HCT116 (cell line): ENCODE results near the gene TIPARP. TPM values are rescaled to one million over a fixed set of nuclear protein-coding genes. Genes with fewer than 3 reads are reported as not detected.

Source experiments
- ATAC-seq: fragments of 200-7000 bp; cut with Tn5 transposase; 2 replicates; pipeline ENCODE4 v1.9.1; 2020; ENCODE audit warnings: mild to moderate bottlenecking, moderate library complexity
- BruUV-seq: library from RNA; stranded (reverse); fragments of 400-500 nt; replicated peaks from 2 replicates; lab custom pipeline; 2021; lab: Mats Ljungman, UMichigan
- CTCF ChIA-PET: fragments of 300-600 bp; sonication (Branson Sonifier 250); formaldehyde crosslinking; loops from one replicate; lab custom pipeline; 2021; ENCODE audit warnings: antibody characterized with exemption; lab: Charles Lee
- POLR2A ChIA-PET: fragments of 300-600, 350-600 bp; sonication (Branson Sonifier 250); formaldehyde crosslinking; loops from one replicate; lab custom pipeline; 2021; ENCODE audit warnings: antibody characterized with exemption; lab: Charles Lee
- RAD21 ChIA-PET, 2 experiments: fragments of 300-600 bp; sonication (Branson Sonifier 250); formaldehyde crosslinking; loops; one replicate each; lab custom pipeline; 2023; ENCODE audit warnings: low total read pairs in 2 of 2; ENCODE audit not compliant: uncharacterized antibody in 2 of 2, unreplicated experiment in 2 of 2, low non-redundant PET in 1 of 2; lab: Charles Lee
- DNase-seq: peaks from one replicate; pipeline ENCODE4 v3.0.0-alpha.2; 2010; ENCODE audit warnings: low read depth, low spot score
- H2AFZ ChIP-seq: fragments of 200-600 bp; shearing (Covaris generic), sonication (generic); 2 replicates; pipeline ENCODE4 v1.6.1; 2017; ENCODE audit warnings: low read depth, mixed run types, mixed read lengths, antibody characterized with exemption, low read length; ENCODE audit not compliant: poor library complexity, severe bottlenecking
- H3K27ac ChIP-seq: 2 replicates; pipeline ENCODE4 v1.5.1; 2012; ENCODE audit warnings: low read depth, low read length
- H3K27me3 ChIP-seq: fragments of 200-600 bp; sonication (generic); 2 replicates; pipeline ENCODE4 v1.6.1; 2016; ENCODE audit warnings: mixed run types, low read length, mixed read lengths; ENCODE audit not compliant: insufficient read depth
- H3K36me3 ChIP-seq, 2 experiments: fragments of 200-500 bp in 1 of 2; fragments of 200-600 bp in 1 of 2; sonication (Bioruptor generic) in 1 of 2; sonication (generic) in 1 of 2; 2 replicates each; pipeline versions ENCODE4 v1.5.1 to v1.6.1; 2014 to 2016; ENCODE audit warnings: low read length in 2 of 2, inconsistent platforms in 1 of 2, mixed read lengths in 1 of 2, mixed run types in 1 of 2; ENCODE audit not compliant: insufficient read depth in 2 of 2, control insufficient read depth in 1 of 2
- H3K4me1 ChIP-seq, 2 experiments: fragments of 200-600 bp in 1 of 2; sonication (generic) in 1 of 2; 2 replicates each; pipeline versions ENCODE4 v1.5.1 to v1.6.1; 2012 to 2017; ENCODE audit warnings: low read length in 2 of 2, inconsistent platforms in 1 of 2, mild to moderate bottlenecking in 1 of 2, mixed read lengths in 1 of 2, mixed run types in 1 of 2, moderate library complexity in 1 of 2; ENCODE audit not compliant: insufficient read depth in 2 of 2, control insufficient read depth in 1 of 2
- H3K4me2 ChIP-seq: fragments of 200-600 bp; sonication (generic); 2 replicates; pipeline ENCODE4 v1.6.1; 2017; ENCODE audit warnings: mixed run types, low read length, mixed read lengths
- H3K4me3 ChIP-seq, 2 experiments: fragments of 200-600 bp in 1 of 2; sonication (generic) in 1 of 2; replicated peaks in 1 of 2; 2 replicates each; pipeline ENCODE4 v1.5.1; 2011 to 2016; ENCODE audit warnings: low read length in 2 of 2, control low read depth in 1 of 2, low read depth in 1 of 2, mild to moderate bottlenecking in 1 of 2, mixed read lengths in 1 of 2, mixed run types in 1 of 2
- H3K79me2 ChIP-seq: fragments of 200-600 bp; sonication (generic); 2 replicates; pipeline ENCODE4 v1.6.1; 2017; ENCODE audit warnings: mild to moderate bottlenecking, mixed run types, low read length, moderate library complexity, mixed read lengths; ENCODE audit not compliant: insufficient read depth
- H3K9ac ChIP-seq: fragments of 200-600 bp; sonication (generic); 2 replicates; pipeline ENCODE4 v1.6.1; 2016; ENCODE audit warnings: low read length, mixed read lengths
- H3K9me2 ChIP-seq: fragments of 200-600 bp; sonication (generic), shearing (Covaris generic); 2 replicates; pipeline ENCODE4 v1.6.1; 2017; ENCODE audit warnings: mixed run types, mild to moderate bottlenecking, moderate library complexity; ENCODE audit not compliant: insufficient read depth
- H3K9me3 ChIP-seq, 2 experiments: fragments of 200-500 bp in 1 of 2; fragments of 200-600 bp in 1 of 2; sonication (Bioruptor generic) in 1 of 2; sonication (generic) in 1 of 2; 2 replicates each; pipeline ENCODE4 v1.6.1; 2014 to 2017; ENCODE audit warnings: low read length in 2 of 2, mixed read lengths in 2 of 2, inconsistent platforms in 1 of 2, low read depth in 1 of 2, mild to moderate bottlenecking in 1 of 2, mixed run types in 1 of 2, moderate library complexity in 1 of 2; ENCODE audit not compliant: control insufficient read depth in 1 of 2, insufficient read depth in 1 of 2
- H4K20me1 ChIP-seq: fragments of 200-600 bp; sonication (generic), shearing (Covaris generic); 2 replicates; pipeline ENCODE4 v1.6.1; 2017; ENCODE audit warnings: mixed run types, mild to moderate bottlenecking, moderate library complexity; ENCODE audit not compliant: insufficient read depth
- CEBPB ChIP-seq: IDR thresholded peaks from 2 replicates; pipeline ENCODE4 v1.6.1; 2012; ENCODE audit warnings: low read depth
- EZH2 ChIP-seq: fragments of 200-600 bp; sonication (generic); IDR thresholded peaks from 2 replicates; pipeline ENCODE4 v1.6.1; 2017; ENCODE audit warnings: antibody characterized with exemption, mixed run types
- EZH2phosphoT487 ChIP-seq: fragments of 200-600 bp; IDR thresholded peaks from 2 replicates; pipeline ENCODE4 v1.6.1; 2018; ENCODE audit warnings: antibody characterized with exemption, borderline replicate concordance
- FOSL1 ChIP-seq: IDR thresholded peaks from 2 replicates; pipeline ENCODE4 v1.6.1; 2012; ENCODE audit warnings: low read depth
- JUND ChIP-seq: IDR thresholded peaks from 2 replicates; pipeline ENCODE4 v1.6.1; 2012
- POLR2A ChIP-seq: IDR thresholded peaks from 2 replicates; pipeline ENCODE4 v1.7.0; 2011; ENCODE audit warnings: borderline replicate concordance; ENCODE audit not compliant: insufficient read depth, insufficient read length; ENCODE audit errors: extremely low read depth
- RAD21 ChIP-seq: IDR thresholded peaks from 2 replicates; pipeline ENCODE4 v1.6.1; 2012; ENCODE audit warnings: low read depth, mild to moderate bottlenecking
- SIN3A ChIP-seq: IDR thresholded peaks from 2 replicates; pipeline ENCODE4 v1.6.1; 2012; ENCODE audit warnings: low read depth
- SP1 ChIP-seq: IDR thresholded peaks from 2 replicates; pipeline ENCODE4 v1.6.1; 2012; ENCODE audit warnings: low read depth
- SRF ChIP-seq: IDR thresholded peaks from 2 replicates; pipeline ENCODE4 v1.6.1; 2012; ENCODE audit warnings: low read depth
- TCF7L2 ChIP-seq: IDR thresholded peaks from 2 replicates; pipeline ENCODE4 v1.7.0; 2011; ENCODE audit warnings: borderline replicate concordance, inconsistent platforms; ENCODE audit not compliant: insufficient read depth, insufficient read length; ENCODE audit errors: extremely low read depth
- YY1 ChIP-seq: IDR thresholded peaks from 2 replicates; pipeline ENCODE4 v1.6.1; 2011; ENCODE audit warnings: low read length, low read depth, moderate library complexity, mild to moderate bottlenecking; ENCODE audit not compliant: insufficient replicate concordance; ENCODE audit errors: extremely low read depth
- ZFX ChIP-seq: fragments of 450-650 bp; IDR thresholded peaks from 2 replicates; pipeline ENCODE4 v1.6.1; 2017
- ZNF274 ChIP-seq: fragments of 200-500 bp; sonication (Bioruptor generic); IDR thresholded peaks from 2 replicates; pipeline ENCODE4 v1.6.1; 2014; ENCODE audit warnings: mild to moderate bottlenecking, low read depth, low read length, inconsistent platforms
- intact Hi-C: fragments of 100-400 bp; cut with micrococcal nuclease; formaldehyde crosslinking; loops from 2 replicates; pipeline ENCODE4 v1.10.0; 2022
- total RNA-seq: library from RNA; stranded (reverse); gene quantifications from one replicate; pipeline ENCODE4 v1.2.1, GENCODE V29; 2021; ENCODE audit not compliant: unreplicated experiment
- TF ChIP-seq, protein P1 (sequence below), 3 experiments: fragments of 200-600 bp in 1 of 3; sonication (generic) in 1 of 3; IDR thresholded peaks in 2 of 3; conservative IDR thresholded peaks in 1 of 3; 2 replicates each; pipeline ENCODE4 v1.5.1; 2012 to 2017; ENCODE audit warnings: low read depth in 2 of 3, low read length in 2 of 3, antibody characterized with exemption in 1 of 3, borderline replicate concordance in 1 of 3, control low read depth in 1 of 3, mild to moderate bottlenecking in 1 of 3, mixed read lengths in 1 of 3, mixed run types in 1 of 3, moderate library complexity in 1 of 3; ENCODE audit not compliant: insufficient read depth in 1 of 3
- TF ChIP-seq, protein P2 (sequence below): IDR thresholded peaks from 2 replicates; pipeline ENCODE4 v1.6.1; 2012; ENCODE audit warnings: low read depth
- TF ChIP-seq, protein P3 (sequence below): IDR thresholded peaks from 2 replicates; pipeline ENCODE4 v1.6.1; 2011; ENCODE audit warnings: mild to moderate bottlenecking, low read length, moderate library complexity; ENCODE audit not compliant: insufficient replicate concordance; ENCODE audit errors: extremely low read depth

Gene TIPARP
- total RNA-seq, 1 experiment from 2014 or later: 51.3 TPM

DNA sequence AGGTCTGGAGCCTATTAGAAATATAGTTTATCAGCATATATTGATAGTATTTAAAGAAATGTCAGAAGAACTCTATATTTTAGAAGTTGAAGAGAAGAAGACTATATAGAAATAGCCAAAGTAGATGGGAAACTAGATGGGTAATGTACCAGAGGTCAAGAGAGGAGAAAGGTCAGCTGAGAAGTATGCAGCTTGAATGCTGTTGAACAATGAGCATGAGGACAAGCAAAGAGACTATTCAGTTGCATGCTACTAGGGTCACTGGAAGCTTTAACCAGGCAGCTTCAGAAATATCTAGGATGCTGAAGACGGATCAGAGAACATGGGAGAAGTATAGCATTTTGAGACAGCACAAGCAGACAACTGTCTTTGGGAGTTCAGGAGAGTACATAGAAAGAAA lies 19.6 kb upstream of the TIPARP start:
- CTCF ChIA-PET: no interaction called here
- Histone ChIP-seq H3K4me2 (no peak overlapping the region), H3K4me1 (no peaks in the 10 kb centered on the region), H3K79me2 (no peaks in the 10 kb centered on the region), H3K9me2 (no peaks in the 10 kb centered on the region; the same call in 1 of the 2 replicates), H3K9ac (no peak overlapping the region), H3K9me3 (no peaks in the 10 kb centered on the region), H3K27me3 (no peaks in the 10 kb centered on the region), H2AFZ (no peak overlapping the region), H3K4me3 (no peak overlapping the region), H3K27ac (no peak overlapping the region), H3K36me3 (no peaks in the 10 kb centered on the region), H4K20me1 (no peaks in the 10 kb centered on the region)
- BruUV-seq: no TSS peak
- ATAC-seq (no peak), DNase-seq (no peak)
- intact Hi-C loops: no loop called here
- RAD21 ChIA-PET: no interaction called here
- POLR2A ChIA-PET: no interaction called here
- TF ChIP-seq EZH2phosphoT487: no peak
- TF ChIP-seq YY1: no peak
- TF ChIP-seq SP1: no peak
- TF ChIP-seq ZNF274: no peak
- no peak for TF ChIP-seq FOSL1
- no peak for TF ChIP-seq POLR2A
- TF ChIP-seq, protein P1, sequence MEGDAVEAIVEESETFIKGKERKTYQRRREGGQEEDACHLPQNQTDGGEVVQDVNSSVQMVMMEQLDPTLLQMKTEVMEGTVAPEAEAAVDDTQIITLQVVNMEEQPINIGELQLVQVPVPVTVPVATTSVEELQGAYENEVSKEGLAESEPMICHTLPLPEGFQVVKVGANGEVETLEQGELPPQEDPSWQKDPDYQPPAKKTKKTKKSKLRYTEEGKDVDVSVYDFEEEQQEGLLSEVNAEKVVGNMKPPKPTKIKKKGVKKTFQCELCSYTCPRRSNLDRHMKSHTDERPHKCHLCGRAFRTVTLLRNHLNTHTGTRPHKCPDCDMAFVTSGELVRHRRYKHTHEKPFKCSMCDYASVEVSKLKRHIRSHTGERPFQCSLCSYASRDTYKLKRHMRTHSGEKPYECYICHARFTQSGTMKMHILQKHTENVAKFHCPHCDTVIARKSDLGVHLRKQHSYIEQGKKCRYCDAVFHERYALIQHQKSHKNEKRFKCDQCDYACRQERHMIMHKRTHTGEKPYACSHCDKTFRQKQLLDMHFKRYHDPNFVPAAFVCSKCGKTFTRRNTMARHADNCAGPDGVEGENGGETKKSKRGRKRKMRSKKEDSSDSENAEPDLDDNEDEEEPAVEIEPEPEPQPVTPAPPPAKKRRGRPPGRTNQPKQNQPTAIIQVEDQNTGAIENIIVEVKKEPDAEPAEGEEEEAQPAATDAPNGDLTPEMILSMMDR (IDR thresholded peaks at IDR 0.05 in 2 of 3, conservative IDR thresholded peaks at IDR 0.05 in 1 of 3; ENCODE audit: borderline replicate concordance in 1 of 3, insufficient read depth in 1 of 3, low read depth in 2 of 3, low read length in 2 of 3): no peak
- no peak for TF ChIP-seq ZFX
- no peak for TF ChIP-seq TCF7L2
- no peak for TF ChIP-seq SRF
- TF ChIP-seq, protein P2, sequence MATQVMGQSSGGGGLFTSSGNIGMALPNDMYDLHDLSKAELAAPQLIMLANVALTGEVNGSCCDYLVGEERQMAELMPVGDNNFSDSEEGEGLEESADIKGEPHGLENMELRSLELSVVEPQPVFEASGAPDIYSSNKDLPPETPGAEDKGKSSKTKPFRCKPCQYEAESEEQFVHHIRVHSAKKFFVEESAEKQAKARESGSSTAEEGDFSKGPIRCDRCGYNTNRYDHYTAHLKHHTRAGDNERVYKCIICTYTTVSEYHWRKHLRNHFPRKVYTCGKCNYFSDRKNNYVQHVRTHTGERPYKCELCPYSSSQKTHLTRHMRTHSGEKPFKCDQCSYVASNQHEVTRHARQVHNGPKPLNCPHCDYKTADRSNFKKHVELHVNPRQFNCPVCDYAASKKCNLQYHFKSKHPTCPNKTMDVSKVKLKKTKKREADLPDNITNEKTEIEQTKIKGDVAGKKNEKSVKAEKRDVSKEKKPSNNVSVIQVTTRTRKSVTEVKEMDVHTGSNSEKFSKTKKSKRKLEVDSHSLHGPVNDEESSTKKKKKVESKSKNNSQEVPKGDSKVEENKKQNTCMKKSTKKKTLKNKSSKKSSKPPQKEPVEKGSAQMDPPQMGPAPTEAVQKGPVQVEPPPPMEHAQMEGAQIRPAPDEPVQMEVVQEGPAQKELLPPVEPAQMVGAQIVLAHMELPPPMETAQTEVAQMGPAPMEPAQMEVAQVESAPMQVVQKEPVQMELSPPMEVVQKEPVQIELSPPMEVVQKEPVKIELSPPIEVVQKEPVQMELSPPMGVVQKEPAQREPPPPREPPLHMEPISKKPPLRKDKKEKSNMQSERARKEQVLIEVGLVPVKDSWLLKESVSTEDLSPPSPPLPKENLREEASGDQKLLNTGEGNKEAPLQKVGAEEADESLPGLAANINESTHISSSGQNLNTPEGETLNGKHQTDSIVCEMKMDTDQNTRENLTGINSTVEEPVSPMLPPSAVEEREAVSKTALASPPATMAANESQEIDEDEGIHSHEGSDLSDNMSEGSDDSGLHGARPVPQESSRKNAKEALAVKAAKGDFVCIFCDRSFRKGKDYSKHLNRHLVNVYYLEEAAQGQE: no peak
- TF ChIP-seq, protein P3, sequence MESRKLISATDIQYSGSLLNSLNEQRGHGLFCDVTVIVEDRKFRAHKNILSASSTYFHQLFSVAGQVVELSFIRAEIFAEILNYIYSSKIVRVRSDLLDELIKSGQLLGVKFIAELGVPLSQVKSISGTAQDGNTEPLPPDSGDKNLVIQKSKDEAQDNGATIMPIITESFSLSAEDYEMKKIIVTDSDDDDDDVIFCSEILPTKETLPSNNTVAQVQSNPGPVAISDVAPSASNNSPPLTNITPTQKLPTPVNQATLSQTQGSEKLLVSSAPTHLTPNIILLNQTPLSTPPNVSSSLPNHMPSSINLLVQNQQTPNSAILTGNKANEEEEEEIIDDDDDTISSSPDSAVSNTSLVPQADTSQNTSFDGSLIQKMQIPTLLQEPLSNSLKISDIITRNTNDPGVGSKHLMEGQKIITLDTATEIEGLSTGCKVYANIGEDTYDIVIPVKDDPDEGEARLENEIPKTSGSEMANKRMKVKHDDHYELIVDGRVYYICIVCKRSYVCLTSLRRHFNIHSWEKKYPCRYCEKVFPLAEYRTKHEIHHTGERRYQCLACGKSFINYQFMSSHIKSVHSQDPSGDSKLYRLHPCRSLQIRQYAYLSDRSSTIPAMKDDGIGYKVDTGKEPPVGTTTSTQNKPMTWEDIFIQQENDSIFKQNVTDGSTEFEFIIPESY: no peak
- TF ChIP-seq JUND: no peak
- no peak for TF ChIP-seq CEBPB
- TF ChIP-seq SIN3A: no peak
- TF ChIP-seq EZH2: no peak
- no peak for TF ChIP-seq RAD21
